Retinal pigment epithelial cell (primary cell): ENCODE measurements around the gene ZFAND6.

ENCODE experiments used
- DNase-seq: peaks from one replicate; pipeline ENCODE4 v3.0.0-alpha.2; 2010; ENCODE audit warnings: low read depth
- H3K4me3 ChIP-seq: 2 replicates; pipeline ENCODE4 v1.5.1; 2011; ENCODE audit warnings: mild to moderate bottlenecking, low read length, control low read depth, moderate library complexity
- CTCF ChIP-seq: conservative IDR thresholded peaks from 2 replicates; pipeline ENCODE4 v1.5.1; 2011; ENCODE audit warnings: low read depth, low read length, control low read depth, inconsistent platforms

Gene ZFAND6

GRCh38 chr15:80071652-80072051 lies 12.2 kb downstream of the ZFAND6 start:
- no peak overlapping the region for H3K4me3 ChIP-seq
- no peak for TF ChIP-seq CTCF

GRCh38 chr15:80072285-80072994 lies 13.0 kb downstream of the ZFAND6 start:
- DNase-seq = peak; percentile 78
- peak overlapping the region; percentile 72 for H3K4me3 ChIP-seq
- no peak for TF ChIP-seq CTCF

More at GRCh38 chr15:80071652-80072051, 12.2 kb downstream of the ZFAND6 start:
- DNase-seq = no peak

GRCh38 chr15:80073197-80073596 lies 13.7 kb downstream of the ZFAND6 start:
- no peak for DNase-seq
- TF ChIP-seq CTCF = no peak
- H3K4me3 ChIP-seq = peak overlapping the region; percentile 72

GRCh38 chr15:80076321-80077318 lies 17.1 kb downstream of the ZFAND6 start:
- no peak for DNase-seq

GRCh38 chr15:80081390-80081789 lies 21.9 kb downstream of the ZFAND6 start:
- no peak for TF ChIP-seq CTCF

More at GRCh38 chr15:80076321-80077318, 17.1 kb downstream of the ZFAND6 start:
- TF ChIP-seq CTCF = no peak
- no peak overlapping the region for H3K4me3 ChIP-seq

GRCh38 chr15:80087104-80087503 lies 27.6 kb downstream of the ZFAND6 start:
- no peak for DNase-seq
- H3K4me3 ChIP-seq = no peak overlapping the region

More at GRCh38 chr15:80081390-80081789, 21.9 kb downstream of the ZFAND6 start:
- no peak for DNase-seq
- H3K4me3 ChIP-seq = no peak overlapping the region

More at GRCh38 chr15:80087104-80087503, 27.6 kb downstream of the ZFAND6 start:
- TF ChIP-seq CTCF = peak; percentile 35
